Large intestine (tissue), 3 donors: ENCODE data around the gene LILRA6. TPM values are rescaled to one million over a fixed set of nuclear protein-coding genes. Genes with fewer than 3 reads are reported as not detected.

Source experiments
- DNase-seq, 2 donors: peaks; one replicate each; pipeline versions ENCODE4 v3.0.0 to v3.0.0-alpha.2; 2013
- H3K27ac ChIP-seq: one replicate; pipeline ENCODE4 v1.5.1; 2013; ENCODE audit warnings: low read length
- H3K27me3 ChIP-seq: 2 replicates; pipeline ENCODE4 v1.6.1; 2013; ENCODE audit warnings: low read length; ENCODE audit not compliant: control insufficient read depth, insufficient read depth
- H3K36me3 ChIP-seq: 2 replicates; pipeline ENCODE4 v1.6.1; 2013; ENCODE audit warnings: low read length; ENCODE audit not compliant: control insufficient read depth, insufficient read depth
- H3K4me1 ChIP-seq: one replicate; pipeline ENCODE4 v1.6.1; 2013; ENCODE audit warnings: low read length; ENCODE audit not compliant: control insufficient read depth, insufficient read depth
- H3K4me3 ChIP-seq: one replicate; pipeline ENCODE4 v1.5.1; 2013; ENCODE audit warnings: low read length
- H3K9me3 ChIP-seq: one replicate; pipeline ENCODE4 v1.6.1; 2013; ENCODE audit warnings: mild to moderate bottlenecking, low read depth, low read length, moderate library complexity; ENCODE audit not compliant: control insufficient read depth
- WGBS: methylation state at CpG from one replicate; pipeline ENCODE4 v1.1.5; 2013; ENCODE audit warnings: low lambda C conversion rate; ENCODE audit not compliant: insufficient coverage; 5-methylcytosine and 5-hydroxymethylcytosine counted together
- polyA plus RNA-seq: library from polyadenylated mRNA; unstranded; fragments of 120-200 nt; gene quantifications from one replicate; pipeline ENCODE4 v1.2.1, GENCODE V29; 2013

Gene LILRA6
- polyA plus RNA-seq, 1 donor, result 0.73 TPM

DNA sequence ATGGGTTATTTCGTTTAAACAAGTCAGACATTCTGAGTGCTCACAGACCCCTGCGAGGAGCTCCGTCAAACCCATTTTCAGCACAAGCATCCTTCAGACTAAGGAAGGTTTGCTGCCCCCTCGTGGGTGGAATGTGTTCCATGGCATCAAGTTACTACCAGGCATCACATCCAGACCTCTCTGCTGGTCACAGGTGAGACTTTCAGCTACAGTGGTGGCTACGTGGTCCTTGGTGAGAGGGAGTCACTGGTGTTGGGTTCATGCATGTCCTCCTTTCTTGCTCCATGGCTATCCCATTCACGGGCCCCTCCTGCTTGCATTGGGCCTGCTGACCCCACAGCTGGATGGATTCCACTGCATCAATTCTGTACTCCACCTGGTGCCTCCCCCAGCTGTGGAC, 23.5 kb upstream of the LILRA6 start:
- peak; percentile 40 to 46 for DNase-seq
- Histone ChIP-seq H3K9me3 (no peaks in the 10 kb centered on the region), H3K36me3 (no peaks in the 10 kb centered on the region), H3K27me3 (no peaks in the 10 kb centered on the region), H3K27ac (no peak overlapping the region), H3K4me3 (no peak overlapping the region), H3K4me1 (no peaks in the 10 kb centered on the region)
- no CpG with 5 or more reads among the region's 6 CpGs for WGBS

DNA sequence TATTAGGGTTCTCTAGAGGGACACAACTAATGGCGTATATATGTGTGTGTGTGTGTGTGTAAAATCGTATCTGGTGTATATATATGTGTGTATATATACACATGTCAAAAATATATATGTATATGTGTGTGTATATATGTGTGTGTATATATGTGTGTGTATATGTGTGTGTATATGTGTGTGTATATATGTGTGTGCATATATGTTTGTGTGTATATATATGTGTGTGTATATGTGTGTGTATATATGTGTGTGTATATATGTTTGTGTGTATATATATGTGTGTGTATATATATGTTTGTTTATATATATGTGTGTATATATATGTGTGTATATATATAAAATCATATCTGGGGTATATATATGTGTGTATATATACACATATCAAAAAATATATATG, 19.9 kb upstream of the LILRA6 start:
- no peak overlapping the region for H3K27ac ChIP-seq
- DNase-seq, result no peak
- H3K4me3 ChIP-seq, result no peak overlapping the region
- H3K9me3 ChIP-seq, result no peaks in the 10 kb centered on the region
- H3K27me3 ChIP-seq, result peaks cover 3% of the 10 kb centered on the region
- no peaks in the 10 kb centered on the region for H3K36me3 ChIP-seq
- no peaks in the 10 kb centered on the region for H3K4me1 ChIP-seq
- no CpG with 5 or more reads among the region's 2 CpGs for WGBS

GRCh38 chr19:54262066-54262465, 19.5 kb upstream of the LILRA6 start:
- H3K9me3 ChIP-seq, result no peaks in the 10 kb centered on the region
- WGBS, result no CpG with 5 or more reads among the region's 11 CpGs
- no peak overlapping the region for H3K27ac ChIP-seq
- H3K27me3 ChIP-seq, result peaks cover 3% of the 10 kb centered on the region
- no peaks in the 10 kb centered on the region for H3K4me1 ChIP-seq
- H3K36me3 ChIP-seq, result no peaks in the 10 kb centered on the region
- no peak overlapping the region for H3K4me3 ChIP-seq
- DNase-seq, result no peak

DNA sequence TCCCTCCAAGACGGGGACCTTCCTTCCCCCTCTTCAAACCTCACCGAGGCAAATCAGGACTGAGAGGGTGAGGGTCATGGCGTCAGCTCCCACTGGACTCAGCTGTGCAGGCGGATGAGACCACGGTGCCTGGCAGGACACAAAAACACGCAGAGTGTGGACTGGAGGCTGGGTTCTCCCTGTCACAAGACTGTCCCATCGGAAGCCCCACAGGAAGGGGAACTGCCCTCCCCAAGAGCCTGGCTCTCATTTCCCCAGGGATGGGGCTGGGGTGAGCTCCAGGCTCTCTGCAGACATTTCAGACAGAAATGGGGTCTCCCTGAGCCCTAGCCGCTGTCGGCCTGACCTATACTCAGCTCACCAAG, 14.5 kb upstream of the LILRA6 start, which contains the start of gene LILRB5:
TSS of gene LILRB5 (minus strand) at position 158 of the 365 bp plus-strand sequence. CDS start at position 78, 80 bp downstream.
- no peak for DNase-seq
- Histone ChIP-seq H3K4me1 (no peaks in the 10 kb centered on the region), H3K9me3 (no peaks in the 10 kb centered on the region), H3K36me3 (no peaks in the 10 kb centered on the region), H3K27ac (no peak within 1 kb of the TSS), H3K4me3 (no peak within 1 kb of the TSS), H3K27me3 (peaks cover 16% of the 10 kb centered on the region)
- no CpG with 5 or more reads among the region's 9 CpGs for WGBS

DNA sequence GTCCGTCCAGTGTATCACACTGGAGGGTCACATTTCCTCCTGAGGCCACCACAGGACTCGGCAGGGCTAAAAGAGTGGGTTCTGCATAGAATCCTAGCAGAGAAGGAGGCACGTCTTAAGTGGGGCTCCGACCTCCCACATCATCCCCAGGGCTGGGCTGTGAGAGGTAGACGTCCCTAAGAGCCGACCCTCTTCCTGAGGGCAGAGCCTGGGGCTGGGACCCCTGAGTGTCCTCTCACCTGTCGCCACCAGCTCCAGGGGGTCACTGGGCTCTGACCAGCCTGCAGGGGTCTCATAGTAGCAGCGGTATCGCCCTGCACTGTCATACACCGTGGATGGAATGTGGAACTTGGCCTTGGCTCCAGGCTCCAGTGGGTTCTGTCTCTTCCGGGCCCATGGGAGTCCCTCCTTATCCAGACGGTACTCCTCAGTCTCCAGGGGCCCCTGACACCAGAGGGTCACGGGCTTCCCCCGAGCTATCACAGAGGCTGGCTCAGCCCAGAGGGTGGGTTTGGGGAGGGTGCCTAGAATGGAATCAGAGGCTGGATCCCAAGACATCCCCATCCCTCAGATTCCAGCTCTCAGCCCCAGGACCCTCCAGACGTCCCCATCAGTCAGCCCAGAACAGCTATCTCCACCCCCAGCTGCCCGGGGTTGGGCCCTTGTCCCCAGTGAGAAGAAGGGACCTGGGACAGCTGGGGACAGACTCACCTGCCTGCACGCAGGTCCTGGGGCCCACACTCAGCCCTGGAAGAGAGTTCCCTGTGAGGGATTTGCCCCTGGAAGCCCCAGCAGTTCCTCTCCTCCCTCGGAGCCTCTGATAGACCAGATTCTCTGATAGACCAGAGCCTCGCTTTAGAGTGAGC, 13.9 kb upstream of the LILRA6 start:
- no peak for DNase-seq
- H3K27ac ChIP-seq, result no peak overlapping the region
- peaks cover 16% of the 10 kb centered on the region for H3K27me3 ChIP-seq

DNA sequence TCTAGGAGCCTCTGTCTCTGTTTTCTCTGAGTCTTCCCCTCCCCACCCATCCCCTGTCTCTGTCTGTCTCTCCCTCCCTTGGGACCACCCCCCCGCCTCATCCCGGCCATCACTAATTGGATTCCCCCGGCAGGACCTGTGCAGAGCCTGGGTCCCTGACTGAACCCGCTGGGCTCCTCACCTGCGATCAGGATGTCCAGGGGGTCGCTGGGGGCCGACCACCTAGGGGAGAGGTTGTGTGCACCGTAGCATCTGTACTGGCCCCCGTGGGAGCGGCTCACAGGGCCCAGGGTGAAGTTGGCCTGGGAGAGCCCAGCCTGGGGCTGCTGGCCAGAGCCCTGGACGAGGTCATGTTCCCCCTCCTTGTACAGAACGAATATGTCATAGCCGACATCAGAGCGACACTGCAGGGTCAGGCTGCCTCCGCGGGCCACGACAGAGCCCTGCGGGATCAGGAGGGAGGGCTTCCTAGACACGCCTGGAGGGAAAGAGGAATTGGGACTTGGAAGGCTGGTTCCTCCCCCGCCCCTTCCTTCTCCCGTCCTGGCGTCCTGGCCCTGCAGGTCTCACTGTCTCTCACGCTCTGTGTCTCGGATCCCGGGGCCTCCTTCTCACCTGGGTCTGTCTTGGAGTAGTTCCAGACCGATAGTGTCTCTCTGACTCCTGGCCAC, 12.7 kb upstream of the LILRA6 start:
- no CpG with 5 or more reads among the region's 26 CpGs for WGBS
- no peak overlapping the region for H3K27ac ChIP-seq
- H3K9me3 ChIP-seq, result no peaks in the 10 kb centered on the region
- H3K4me3 ChIP-seq, result no peak overlapping the region
- peaks cover 16% of the 10 kb centered on the region for H3K27me3 ChIP-seq
- H3K4me1 ChIP-seq, result no peaks in the 10 kb centered on the region
- no peak for DNase-seq
- H3K36me3 ChIP-seq, result no peaks in the 10 kb centered on the region

More for the DNA sequence above, 13.9 kb upstream of the LILRA6 start:
- Histone ChIP-seq H3K36me3 (no peaks in the 10 kb centered on the region), H3K9me3 (no peaks in the 10 kb centered on the region), H3K4me3 (no peak overlapping the region), H3K4me1 (no peaks in the 10 kb centered on the region)
- WGBS, result no CpG with 5 or more reads among the region's 19 CpGs

DNA sequence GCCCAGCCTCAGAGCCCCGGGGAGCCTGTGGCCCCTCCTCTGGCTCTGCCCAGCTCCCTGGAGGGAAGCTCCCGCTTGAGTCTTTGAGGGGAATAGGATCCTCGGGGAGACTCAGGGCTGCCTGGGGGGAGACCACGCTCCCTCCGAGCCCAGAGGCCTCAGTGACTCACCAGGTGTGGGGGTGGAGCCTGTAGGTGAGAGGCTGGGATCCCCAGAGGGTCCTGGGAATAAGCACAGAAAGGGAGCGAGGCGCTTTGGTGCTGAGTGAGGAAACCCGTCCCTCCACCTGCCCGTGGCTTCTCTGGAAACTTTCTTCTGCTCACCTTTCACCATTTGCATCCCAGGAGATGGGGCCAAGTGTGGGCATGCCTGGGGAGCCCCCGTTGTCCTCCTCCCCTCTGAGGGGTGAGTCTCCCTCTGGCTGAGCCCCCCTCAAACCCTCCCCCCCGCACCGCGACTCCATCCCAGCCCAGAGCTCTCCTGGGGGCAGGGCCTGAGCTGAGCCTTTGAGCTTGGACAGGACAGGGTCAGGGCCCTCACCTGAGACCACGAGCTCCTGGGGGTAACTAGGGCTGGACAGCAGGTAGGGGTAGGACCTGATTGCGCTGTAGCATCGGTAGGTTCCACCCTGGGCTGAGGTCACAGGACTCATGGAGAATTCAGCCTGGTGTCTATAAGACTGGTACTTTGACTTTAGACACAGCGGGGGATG, 11.8 kb upstream of the LILRA6 start:
- Histone ChIP-seq H3K27ac (no peak overlapping the region), H3K36me3 (no peaks in the 10 kb centered on the region), H3K4me1 (no peaks in the 10 kb centered on the region), H3K4me3 (no peak overlapping the region), H3K27me3 (peaks cover 16% of the 10 kb centered on the region), H3K9me3 (no peaks in the 10 kb centered on the region)
- no CpG with 5 or more reads among the region's 17 CpGs for WGBS
- DNase-seq, result no peak

- no CpG with 5 or more reads among the region's 23 CpGs for WGBS
- no peaks in the 10 kb centered on the region for H3K36me3 ChIP-seq
- no peak overlapping the region for H3K27ac ChIP-seq
- no peaks in the 10 kb centered on the region for H3K9me3 ChIP-seq
- H3K27me3 ChIP-seq, result peaks cover 16% of the 10 kb centered on the region
- no peak overlapping the region for H3K4me3 ChIP-seq
- DNase-seq, result no peak
- H3K4me1 ChIP-seq, result no peaks in the 10 kb centered on the region
Measured at GRCh38 chr19:54253331-54254194, 11.0 kb upstream of the LILRA6 start.

DNA sequence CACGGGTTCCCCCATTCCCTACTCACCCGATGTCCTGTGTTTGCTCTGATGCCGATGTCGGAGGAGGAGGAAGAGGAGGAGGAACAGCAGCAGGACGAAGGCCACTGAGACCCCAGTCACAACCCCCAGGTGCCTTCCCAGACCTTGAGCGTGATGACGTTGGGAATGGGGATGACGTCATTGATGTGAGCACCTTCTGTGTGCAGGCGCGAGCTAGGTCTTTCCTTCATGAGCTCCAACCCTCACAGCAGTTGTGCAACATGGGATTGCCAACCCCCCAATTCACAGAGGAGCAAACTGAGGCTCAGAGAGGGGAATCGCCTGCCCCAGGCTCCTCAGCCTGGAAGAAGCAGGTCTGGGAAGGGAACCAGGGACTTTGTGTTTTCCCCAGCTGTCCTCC, 10.3 kb upstream of the LILRA6 start:
- Histone ChIP-seq H3K9me3 (no peaks in the 10 kb centered on the region), H3K36me3 (no peaks in the 10 kb centered on the region), H3K4me1 (no peaks in the 10 kb centered on the region), H3K27ac (no peak overlapping the region), H3K4me3 (no peak overlapping the region), H3K27me3 (peaks cover 16% of the 10 kb centered on the region)
- no peak for DNase-seq
- WGBS, result 80% methylated on average over 3 of the region's 11 CpGs

DNA sequence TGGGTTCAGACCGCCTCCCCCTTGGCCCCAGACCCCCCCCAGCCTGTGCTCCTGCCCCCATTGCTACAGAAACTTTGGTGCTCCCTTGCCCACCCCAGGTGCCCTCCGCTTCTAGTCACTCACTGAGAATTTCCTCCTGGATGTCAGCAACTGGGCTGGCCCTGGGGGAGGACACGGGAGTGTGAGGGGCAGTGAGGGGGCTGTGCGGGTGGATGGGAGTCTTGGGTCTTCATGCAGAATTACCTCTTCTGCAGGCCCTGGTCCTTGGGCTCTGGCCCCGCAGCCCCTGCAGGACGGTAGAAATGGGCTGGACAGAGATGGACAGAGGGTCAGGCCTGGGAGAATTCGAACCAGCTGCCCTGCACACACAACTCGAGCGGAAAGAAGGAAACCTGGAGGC, 9.7 kb upstream of the LILRA6 start:
- Histone ChIP-seq H3K4me3 (no peak overlapping the region), H3K9me3 (no peaks in the 10 kb centered on the region), H3K4me1 (no peaks in the 10 kb centered on the region), H3K27me3 (peaks cover 12% of the 10 kb centered on the region), H3K27ac (no peak overlapping the region), H3K36me3 (no peaks in the 10 kb centered on the region)
- no peak for DNase-seq
- no CpG with 5 or more reads among the region's 9 CpGs for WGBS
